GM10266 (cell line): ENCODE data around the gene CD48.
"Not testable (repeated sequence)": the region's sequence is repeated elsewhere in the genome, so short reads cannot be mapped to it uniquely, and the experiment has no call there.

Experiments
- DNase-seq: peaks from one replicate; pipeline ENCODE4 v3.0.0; 2012; ENCODE audit errors: extremely low spot score
- CTCF ChIP-seq: IDR thresholded peaks from 2 replicates; pipeline ENCODE4 v1.5.1; 2012; ENCODE audit warnings: mild to moderate bottlenecking, low read depth; ENCODE audit not compliant: control insufficient read depth, insufficient read depth; ENCODE audit errors: missing control alignments

CD48 gene

GRCh38 chr1:160723332-160723731 lies 11.7 kb upstream of the CD48 start:
- TF ChIP-seq CTCF: no peak
- no peak for DNase-seq

GRCh38 chr1:160722726-160723125 lies 11.1 kb upstream of the CD48 start:
- DNase-seq: no peak
- TF ChIP-seq CTCF: no peak

GRCh38 chr1:160721473-160721872 lies 9.9 kb upstream of the CD48 start:
- TF ChIP-seq CTCF: no peak
- no peak for DNase-seq

GRCh38 chr1:160720356-160721085 lies 8.9 kb upstream of the CD48 start:
- TF ChIP-seq CTCF: no peak
- no peak for DNase-seq

- TF ChIP-seq CTCF: no peak
These were observed 6.6 kb upstream of the CD48 start for GRCh38 chr1:160718210-160718609.

GRCh38 chr1:160717306-160717705 lies 5.7 kb upstream of the CD48 start:
- no peak for DNase-seq
- TF ChIP-seq CTCF: no peak

More at GRCh38 chr1:160718210-160718609, 6.6 kb upstream of the CD48 start:
- DNase-seq: no peak

GRCh38 chr1:160716013-160716412 lies 4.4 kb upstream of the CD48 start:
- no peak for TF ChIP-seq CTCF
- no peak for DNase-seq

- not testable (repeated sequence) for DNase-seq
These were observed 2.5 kb upstream of the CD48 start for GRCh38 chr1:160714034-160714648.
